Neural cell (in vitro differentiated cells): Measurements from ENCODE around the gene TMEM40.

Experiments
- CTCF ChIP-seq: fragments of 450-650 bp; IDR thresholded peaks from 2 replicates; pipeline ENCODE4 v1.5.1; 2014; ENCODE audit warnings: antibody characterized with exemption, mild to moderate bottlenecking, moderate library complexity; ENCODE audit not compliant: poor library complexity, severe bottlenecking
- EP300 ChIP-seq: fragments of 450-650 bp; conservative IDR thresholded peaks from 2 replicates; pipeline ENCODE4 v1.6.1; 2014; ENCODE audit warnings: antibody characterized with exemption, mild to moderate bottlenecking, moderate library complexity; ENCODE audit not compliant: poor library complexity, severe bottlenecking
- EZH2 ChIP-seq: fragments of 200-600, 300-800 bp; shearing (Covaris generic), sonication (generic); IDR thresholded peaks from 2 replicates; pipeline ENCODE4 v1.6.1; 2014; ENCODE audit warnings: antibody characterized with exemption, low read length, borderline replicate concordance, mild to moderate bottlenecking; ENCODE audit not compliant: insufficient read depth, poor library complexity, severe bottlenecking
- MXI1 ChIP-seq: fragments of 450-650 bp; conservative IDR thresholded peaks from 2 replicates; pipeline ENCODE4 v1.6.1; 2014; ENCODE audit warnings: antibody characterized with exemption, mild to moderate bottlenecking; ENCODE audit not compliant: poor library complexity, severe bottlenecking
- POLR2AphosphoS5 ChIP-seq: IDR thresholded peaks from 2 replicates; pipeline ENCODE4 v1.6.1; 2012
- REST ChIP-seq: IDR thresholded peaks from 2 replicates; pipeline ENCODE4 v1.6.1; 2012; ENCODE audit warnings: borderline replicate concordance

GRCh38 chr3:12744326-12744725 lies 14.7 kb downstream of the TMEM40 start:
- no peak for TF ChIP-seq CTCF
- TF ChIP-seq POLR2AphosphoS5 = no peak
- TF ChIP-seq EZH2 = no peak
- TF ChIP-seq EP300 = no peak
- no peak for TF ChIP-seq REST
- TF ChIP-seq MXI1 = no peak
